Measurements from ENCODE around the gene QPRT. TPM values are rescaled to one million over a fixed set of nuclear protein-coding genes. Genes with fewer than 3 reads are reported as not detected.

Gene QPRT
- total and polyA plus RNA-seq, 2 of the 8 experiments (the other 6 are each of a cell fraction or from before 2014, with no cell fraction given): 89.0 to 102 TPM

DNA sequence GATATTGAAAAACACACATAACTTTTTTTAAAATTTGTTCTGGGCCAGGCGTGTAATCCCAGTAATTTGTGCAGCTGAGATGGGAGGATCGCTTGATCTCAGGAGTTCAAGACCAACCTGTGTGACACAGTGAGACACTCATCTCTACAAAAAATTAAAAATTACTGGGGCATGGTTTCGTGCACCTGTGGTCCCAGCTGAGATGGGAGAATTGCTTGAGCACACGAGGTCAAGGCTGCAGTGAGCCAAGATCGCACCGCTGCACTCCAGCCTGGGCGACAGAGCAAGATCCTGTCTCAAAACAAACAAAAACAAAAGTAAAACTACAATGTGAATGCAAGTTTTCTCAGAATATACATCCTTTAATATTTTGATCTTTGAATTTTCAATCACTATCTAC lies 51.7 kb downstream of the QPRT start:
- H3K56ac ChIP-seq (replicated peaks; ENCODE audit: insufficient read length, low read depth, low read length): no peak overlapping the region
- no peak overlapping the region for H3K9ac ChIP-seq (replicated peaks in 1 of 4; ENCODE audit: extremely low read depth in 1 of 4, low read depth in 3 of 4, low read length in 3 of 4)
- H3K9me3 ChIP-seq (ENCODE audit: insufficient read depth in 2 of 2, low read depth in 1 of 2, low read length in 1 of 2): no peaks in the 10 kb centered on the region
- no peak overlapping the region for H2BK5ac ChIP-seq (ENCODE audit: low read depth, low read length)
- H3K36me3 ChIP-seq (ENCODE audit: control insufficient read depth in 2 of 4, insufficient read depth in 4 of 4, low read length in 3 of 4): peaks cover 23 to 81% (median 39%) of the 10 kb centered on the region in 4 experiments
- H3K4me3 ChIP-seq (ENCODE audit: extremely low read depth in 1 of 4, insufficient read depth in 2 of 4, low read depth in 3 of 4, low read length in 4 of 4): no peak overlapping the region
- H2BK12ac ChIP-seq (ENCODE audit: low read depth, low read length): no peak overlapping the region; the same call in 1 of the 2 replicates
- H3K27me3 ChIP-seq (replicated peaks in 1 of 4; ENCODE audit: control insufficient read depth in 3 of 4, extremely low read depth in 1 of 4, insufficient read depth in 3 of 4, low read length in 3 of 4): no peaks in the 10 kb centered on the region
- TF ChIP-seq ATF3 (IDR thresholded peaks at IDR 0.05; ENCODE audit: insufficient read depth, low read depth, low read length): no peak
- DNase-seq (ENCODE audit: low read depth in 1 of 2, low spot score in 2 of 2) (no peak), FAIRE-seq (no peak)
- H3K4me2 ChIP-seq (ENCODE audit: insufficient read depth in 1 of 2, low read depth in 2 of 2, low read length in 2 of 2): no peak overlapping the region
- WGBS, 2 experiments (ENCODE audit: extremely low coverage in 1 of 2, insufficient coverage in 1 of 2, insufficient read length in 1 of 2, insufficient replicate concordance in 2 of 2, low coverage in 1 of 2, low lambda C conversion rate in 2 of 2, missing lambda C conversion rate in 1 of 2): 97% methylated on average over 7 of the region's 7 CpGs; no CpG with 5 or more reads in 1 of the 2 experiments
- H3K14ac ChIP-seq (ENCODE audit: insufficient read length): no peak overlapping the region
- ChIA-PET CTCF (ENCODE audit: partially characterized antibody) (interaction anchor here (1.2 to 7.4 kb wide), 6 partner anchors 10 to 59 kb away, joined by 3 to 81 read pairs (median 8); partner anchors contain the start of gene KIF22), POLR2A (ENCODE audit: partially characterized antibody) (interaction anchor here (1.3 to 26.3 kb wide), 5 partner anchors 8 to 34 kb away, joined by 3 to 490 read pairs (median 12); no protein-coding TSS in a partner anchor)
- H2BK15ac ChIP-seq (ENCODE audit: low read length): no peak overlapping the region
- no peak overlapping the region for H4K91ac ChIP-seq (replicated peaks; ENCODE audit: insufficient read length, low read length)
- no peak overlapping the region for H3K27ac ChIP-seq (ENCODE audit: low read depth, low read length)
- no peak overlapping the region for H2AK5ac ChIP-seq (ENCODE audit: low read depth, low read length)
- H4K5ac ChIP-seq (ENCODE audit: insufficient read length, low read depth, low read length): no peak overlapping the region
- H3K79me1 ChIP-seq (ENCODE audit: low read depth, low read length): peaks cover 6% of the 10 kb centered on the region; the same call in 1 of the 2 replicates
- no peak overlapping the region for H3K4ac ChIP-seq (replicated peaks; ENCODE audit: insufficient read length, low read depth, low read length)
- no peak overlapping the region for H3K18ac ChIP-seq (ENCODE audit: extremely low read depth, low read length)
- no peak overlapping the region for H2BK20ac ChIP-seq (ENCODE audit: low read length)
- H4K8ac ChIP-seq (ENCODE audit: extremely low read depth, insufficient read depth, low read length): no peak overlapping the region
- no peak overlapping the region for H2BK120ac ChIP-seq (replicated peaks; ENCODE audit: low read depth, low read length)
- H3K4me1 ChIP-seq (replicated peaks in 1 of 4; ENCODE audit: control insufficient read depth in 3 of 4, insufficient read depth in 4 of 4, low read length in 3 of 4): no peaks in the 10 kb centered on the region
- peaks cover 2 to 9% of the 10 kb centered on the region in 2 experiments for H4K20me1 ChIP-seq (replicated peaks in 1 of 2; ENCODE audit: control insufficient read depth in 1 of 2, insufficient read depth in 2 of 2, low read length in 2 of 2)
- peaks cover 0 to 18% of the 10 kb centered on the region in 2 experiments; a peak in 2 of 4 replicates for H3K79me2 ChIP-seq (ENCODE audit: control insufficient read depth in 1 of 2, insufficient read depth in 2 of 2, low read length in 2 of 2)
- H3K23me2 ChIP-seq (ENCODE audit: low read depth, low read length): no peaks in the 10 kb centered on the region
- no peak overlapping the region for H3K23ac ChIP-seq (ENCODE audit: insufficient read length)
- no peak overlapping the region for H2AFZ ChIP-seq (ENCODE audit: low read length)
